Measurements from ENCODE around the gene TRPC6.

TRPC6 gene

GRCh38 chr11:101583251-101584128 lies at the start of gene TRPC6:
TSS of gene TRPC6 (minus strand) at chr11:101584007. CDS start at chr11:101583503, 504 bp downstream.
- Mint-ChIP-seq H3K27ac (no peak within 1 kb of the TSS), H3K4me1 (ENCODE audit: low read depth) (no peaks in the 10 kb centered on the region), H3K4me3 (no peak within 1 kb of the TSS), H3K36me3 (ENCODE audit: low read depth) (no peaks in the 10 kb centered on the region), H3K27me3 (peaks cover 37% of the 10 kb centered on the region), H3K9me3 (no peaks in the 10 kb centered on the region)
- intact Hi-C loops (cut with micrococcal nuclease) = no loop called here

- H3K4me1 Mint-ChIP-seq (ENCODE audit: low read depth) = no peaks in the 10 kb centered on the region
- peaks cover 2% of the 10 kb centered on the region for H3K9me3 Mint-ChIP-seq
- intact Hi-C loops (cut with micrococcal nuclease) = no loop called here
- H3K4me3 Mint-ChIP-seq = no peak overlapping the region
- H3K27ac Mint-ChIP-seq = no peak overlapping the region
- no peaks in the 10 kb centered on the region for H3K36me3 Mint-ChIP-seq (ENCODE audit: low read depth)
- H3K27me3 Mint-ChIP-seq = no peaks in the 10 kb centered on the region
Observed at GRCh38 chr11:101620026-101620425, 36.2 kb upstream of the TRPC6 start.

GRCh38 chr11:101618709-101619108 lies 34.9 kb upstream of the TRPC6 start:
- Mint-ChIP-seq H3K27me3 (no peaks in the 10 kb centered on the region), H3K4me1 (ENCODE audit: low read depth) (no peaks in the 10 kb centered on the region), H3K9me3 (peaks cover 14% of the 10 kb centered on the region), H3K27ac (no peak overlapping the region), H3K4me3 (no peak overlapping the region), H3K36me3 (ENCODE audit: low read depth) (no peaks in the 10 kb centered on the region)
- intact Hi-C loops (cut with micrococcal nuclease) = no loop called here

GRCh38 chr11:101617735-101618332 lies 34.0 kb upstream of the TRPC6 start:
- intact Hi-C loops (cut with micrococcal nuclease) = no loop called here
- no peak overlapping the region for H3K4me3 Mint-ChIP-seq
- no peak overlapping the region for H3K27ac Mint-ChIP-seq
- H3K9me3 Mint-ChIP-seq = peaks cover 14% of the 10 kb centered on the region
- no peaks in the 10 kb centered on the region for H3K36me3 Mint-ChIP-seq (ENCODE audit: low read depth)
- no peaks in the 10 kb centered on the region for H3K4me1 Mint-ChIP-seq (ENCODE audit: low read depth)
- H3K27me3 Mint-ChIP-seq = no peaks in the 10 kb centered on the region

GRCh38 chr11:101612481-101612880 lies 28.7 kb upstream of the TRPC6 start:
- Mint-ChIP-seq H3K9me3 (peaks cover 25% of the 10 kb centered on the region), H3K27ac (no peak overlapping the region), H3K4me1 (ENCODE audit: low read depth) (no peaks in the 10 kb centered on the region), H3K4me3 (no peak overlapping the region), H3K27me3 (no peaks in the 10 kb centered on the region), H3K36me3 (ENCODE audit: low read depth) (no peaks in the 10 kb centered on the region)
- intact Hi-C loops (cut with micrococcal nuclease) = no loop called here

GRCh38 chr11:101600924-101601323 lies 17.1 kb upstream of the TRPC6 start:
- H3K36me3 Mint-ChIP-seq (ENCODE audit: low read depth) = no peaks in the 10 kb centered on the region
- intact Hi-C loops (cut with micrococcal nuclease) = no loop called here

GRCh38 chr11:101586965-101587364 lies 3.2 kb upstream of the TRPC6 start:
- intact Hi-C loops (cut with micrococcal nuclease) = no loop called here
- Mint-ChIP-seq H3K4me3 (no peak overlapping the region), H3K27ac (no peak overlapping the region), H3K36me3 (ENCODE audit: low read depth) (no peaks in the 10 kb centered on the region), H3K9me3 (no peaks in the 10 kb centered on the region), H3K4me1 (ENCODE audit: low read depth) (no peaks in the 10 kb centered on the region), H3K27me3 (peaks cover 31% of the 10 kb centered on the region)

More at GRCh38 chr11:101600924-101601323, 17.1 kb upstream of the TRPC6 start:
- Mint-ChIP-seq H3K4me1 (ENCODE audit: low read depth) (no peaks in the 10 kb centered on the region), H3K9me3 (no peaks in the 10 kb centered on the region), H3K27me3 (no peaks in the 10 kb centered on the region), H3K4me3 (no peak overlapping the region), H3K27ac (no peak overlapping the region)

- Mint-ChIP-seq H3K4me3 (no peak overlapping the region), H3K27me3 (peaks cover 36% of the 10 kb centered on the region), H3K27ac (no peak overlapping the region), H3K4me1 (ENCODE audit: low read depth) (no peaks in the 10 kb centered on the region), H3K9me3 (no peaks in the 10 kb centered on the region), H3K36me3 (ENCODE audit: low read depth) (no peaks in the 10 kb centered on the region)
- intact Hi-C loops (cut with micrococcal nuclease) = no loop called here
Observed at GRCh38 chr11:101584655-101585054, 848 bp upstream of the TRPC6 start.

- Mint-ChIP-seq H3K4me1 (ENCODE audit: low read depth) (no peaks in the 10 kb centered on the region), H3K4me3 (no peak overlapping the region), H3K36me3 (ENCODE audit: low read depth) (no peaks in the 10 kb centered on the region), H3K27ac (no peak overlapping the region), H3K9me3 (no peaks in the 10 kb centered on the region), H3K27me3 (peaks cover 36% of the 10 kb centered on the region)
- intact Hi-C loops (cut with micrococcal nuclease) = no loop called here
Observed at GRCh38 chr11:101584129-101584515, 315 bp upstream of the TRPC6 start.

GRCh38 chr11:101582989-101583250 lies 887 bp downstream of the TRPC6 start:
- intact Hi-C loops (cut with micrococcal nuclease) = no loop called here

GRCh38 chr11:101582236-101582988 lies 1.4 kb downstream of the TRPC6 start:
- H3K9me3 Mint-ChIP-seq = no peaks in the 10 kb centered on the region
- no peak overlapping the region for H3K4me3 Mint-ChIP-seq
- H3K27me3 Mint-ChIP-seq = peaks cover 37% of the 10 kb centered on the region
- no peak overlapping the region for H3K27ac Mint-ChIP-seq
- no peaks in the 10 kb centered on the region for H3K36me3 Mint-ChIP-seq (ENCODE audit: low read depth)
- intact Hi-C loops (cut with micrococcal nuclease) = no loop called here
- H3K4me1 Mint-ChIP-seq (ENCODE audit: low read depth) = no peaks in the 10 kb centered on the region

More at GRCh38 chr11:101582989-101583250, 887 bp downstream of the TRPC6 start:
- Mint-ChIP-seq H3K27ac (no peak overlapping the region), H3K4me1 (ENCODE audit: low read depth) (no peaks in the 10 kb centered on the region), H3K9me3 (no peaks in the 10 kb centered on the region), H3K27me3 (peaks cover 37% of the 10 kb centered on the region), H3K4me3 (no peak overlapping the region), H3K36me3 (ENCODE audit: low read depth) (no peaks in the 10 kb centered on the region)

GRCh38 chr11:101577461-101577860 lies 6.3 kb downstream of the TRPC6 start:
- intact Hi-C loops (cut with micrococcal nuclease) = no loop called here
- Mint-ChIP-seq H3K4me1 (ENCODE audit: low read depth) (no peaks in the 10 kb centered on the region), H3K27me3 (peaks cover 10% of the 10 kb centered on the region), H3K36me3 (ENCODE audit: low read depth) (no peaks in the 10 kb centered on the region), H3K9me3 (no peaks in the 10 kb centered on the region), H3K27ac (no peak overlapping the region), H3K4me3 (no peak overlapping the region)

- no peaks in the 10 kb centered on the region for H3K4me1 Mint-ChIP-seq (ENCODE audit: low read depth)
- H3K27ac Mint-ChIP-seq = no peak overlapping the region
- H3K9me3 Mint-ChIP-seq = no peaks in the 10 kb centered on the region
- peaks cover 1% of the 10 kb centered on the region for H3K27me3 Mint-ChIP-seq
- no peaks in the 10 kb centered on the region for H3K36me3 Mint-ChIP-seq (ENCODE audit: low read depth)
- no peak overlapping the region for H3K4me3 Mint-ChIP-seq
- intact Hi-C loops (cut with micrococcal nuclease) = no loop called here
Observed at GRCh38 chr11:101576456-101576855, 7.4 kb downstream of the TRPC6 start.

GRCh38 chr11:101574886-101575285 lies 8.9 kb downstream of the TRPC6 start:
- no peak overlapping the region for H3K4me3 Mint-ChIP-seq
- H3K9me3 Mint-ChIP-seq = peaks cover under 1% of the 10 kb centered on the region
- intact Hi-C loops (cut with micrococcal nuclease) = no loop called here
- H3K36me3 Mint-ChIP-seq (ENCODE audit: low read depth) = no peaks in the 10 kb centered on the region
- peaks cover 1% of the 10 kb centered on the region for H3K27me3 Mint-ChIP-seq
- no peaks in the 10 kb centered on the region for H3K4me1 Mint-ChIP-seq (ENCODE audit: low read depth)
- H3K27ac Mint-ChIP-seq = no peak overlapping the region

Measured in dendritic cell treated with granulocyte-macrophage colony-stimulating factor and Interleukin-4, amounts not matched to agents 40 ng/mL and 50 ng/mL, for 4 days (primary cell).